DOHH2 (cell line): ENCODE measurements around the gene FBXW2.

Experiments
- H3F3A ChIP-seq: fragments of 200-600 bp; sonication (generic), shearing (Covaris generic); 2 replicates; pipeline ENCODE4 v1.6.0; 2016; ENCODE audit warnings: antibody characterized with exemption, mild to moderate bottlenecking; ENCODE audit not compliant: control insufficient read depth, insufficient read depth
- H3K27ac ChIP-seq: fragments of 200-600 bp; sonication (generic); 2 replicates; pipeline ENCODE4 v1.5.1; 2014; ENCODE audit warnings: low read depth, mild to moderate bottlenecking, low read length, moderate library complexity
- H3K27me3 ChIP-seq: fragments of 200-600 bp; sonication (generic); 2 replicates; pipeline ENCODE4 v1.6.1; 2014; ENCODE audit warnings: mild to moderate bottlenecking, low read length, mixed read lengths; ENCODE audit not compliant: control insufficient read depth
- H3K36me3 ChIP-seq: fragments of 200-600 bp; sonication (generic); 2 replicates; pipeline ENCODE4 v1.6.1; 2014; ENCODE audit warnings: mild to moderate bottlenecking, low read length, moderate library complexity, mixed read lengths; ENCODE audit not compliant: control insufficient read depth
- H3K4me1 ChIP-seq: fragments of 200-600 bp; sonication (generic); 2 replicates; pipeline ENCODE4 v1.6.1; 2014; ENCODE audit warnings: mild to moderate bottlenecking, low read length, mixed read lengths; ENCODE audit not compliant: control insufficient read depth
- H3K4me2 ChIP-seq: fragments of 200-600 bp; sonication (generic); 2 replicates; pipeline ENCODE4 v1.6.0; 2014; ENCODE audit warnings: mild to moderate bottlenecking, low read length, moderate library complexity
- H3K4me3 ChIP-seq: fragments of 200-600 bp; sonication (generic); 2 replicates; pipeline ENCODE4 v1.5.1; 2014; ENCODE audit warnings: mild to moderate bottlenecking, low read length, mixed read lengths
- H3K79me2 ChIP-seq: fragments of 200-600 bp; sonication (generic); 2 replicates; pipeline ENCODE4 v1.6.1; 2014; ENCODE audit warnings: mild to moderate bottlenecking, low read length, mixed read lengths; ENCODE audit not compliant: control insufficient read depth
- H3K9me2 ChIP-seq: fragments of 200-600 bp; sonication (generic); replicated peaks from 2 replicates; pipeline ENCODE4 v1.6.1; 2014; ENCODE audit warnings: mild to moderate bottlenecking, low read length, mixed read lengths; ENCODE audit not compliant: control insufficient read depth
- H3K9me3 ChIP-seq: fragments of 200-600 bp; sonication (generic); 2 replicates; pipeline ENCODE4 v1.6.1; 2014; ENCODE audit warnings: antibody characterized with exemption, low read length, mixed read lengths; ENCODE audit not compliant: control insufficient read depth, insufficient read depth
- H4K20me1 ChIP-seq: fragments of 200-600 bp; sonication (generic); 2 replicates; pipeline ENCODE4 v1.6.0; 2014; ENCODE audit warnings: low read depth, mild to moderate bottlenecking, antibody characterized with exemption, low read length, moderate library complexity; ENCODE audit not compliant: control insufficient read depth, insufficient read depth
- CTCF ChIP-seq: fragments of 200-600 bp; sonication (generic); IDR thresholded peaks from one replicate; pipeline ENCODE4 v1.5.1; 2014; ENCODE audit warnings: antibody characterized with exemption, mild to moderate bottlenecking, low read depth, low read length; ENCODE audit not compliant: poor library complexity, severe bottlenecking
- EZH2phosphoT487 ChIP-seq: fragments of 200-600 bp; sonication (generic); IDR thresholded peaks from 2 replicates; pipeline ENCODE4 v1.6.1; 2017; ENCODE audit warnings: borderline replicate concordance, mild to moderate bottlenecking, antibody characterized with exemption, low read length, moderate library complexity, mixed read lengths

Gene FBXW2

DNA sequence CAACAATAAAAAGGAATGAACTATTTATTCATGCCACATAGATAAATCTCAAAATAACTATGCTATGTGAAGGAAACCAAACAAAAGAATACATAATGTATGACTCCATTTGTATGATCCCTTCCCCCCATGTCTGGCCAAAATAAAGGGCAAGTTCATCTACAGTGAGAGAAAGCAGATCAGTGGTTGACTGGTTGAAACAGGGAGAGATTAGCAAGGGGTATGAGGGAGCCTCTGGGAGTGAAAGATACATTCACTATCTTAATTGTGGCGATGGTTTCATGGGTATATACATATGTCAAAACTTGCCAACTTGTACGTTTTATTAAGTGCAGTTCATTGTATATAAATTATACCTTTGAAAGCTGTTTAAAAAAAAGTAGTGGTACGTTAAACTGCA lies 44.7 kb upstream of the FBXW2 start:
- Histone ChIP-seq H3F3A (no peaks in the 10 kb centered on the region), H3K27me3 (no peaks in the 10 kb centered on the region), H4K20me1 (no peaks in the 10 kb centered on the region), H3K9me3 (no peaks in the 10 kb centered on the region), H3K27ac (no peak overlapping the region), H3K4me1 (peaks cover 14% of the 10 kb centered on the region), H3K4me3 (no peak overlapping the region), H3K9me2 (no peaks in the 10 kb centered on the region), H3K36me3 (peaks cover 40% of the 10 kb centered on the region), H3K79me2 (peaks cover 58% of the 10 kb centered on the region), H3K4me2 (no peak overlapping the region)
- TF ChIP-seq EZH2phosphoT487, result no peak
- TF ChIP-seq CTCF, result no peak

DNA sequence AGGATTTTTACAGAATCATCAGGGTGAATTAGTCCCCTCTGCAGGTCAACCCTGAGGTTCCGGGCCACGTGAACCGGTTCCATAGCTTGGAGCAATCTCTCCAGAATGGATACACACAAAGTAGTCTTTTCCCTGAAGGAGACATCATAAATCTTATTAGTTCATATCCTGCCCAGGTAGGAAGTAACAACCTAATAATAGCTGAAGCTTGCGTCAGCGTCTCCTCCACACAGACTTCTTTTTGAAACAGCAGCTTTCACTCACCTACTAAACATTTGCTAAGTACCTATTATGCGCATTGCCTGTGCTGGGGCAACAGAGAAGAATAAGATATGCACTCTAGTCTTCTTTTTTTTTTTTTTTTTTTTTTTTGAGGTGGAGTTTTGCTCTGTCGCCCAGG lies 40.1 kb upstream of the FBXW2 start:
- no peaks in the 10 kb centered on the region for H4K20me1 ChIP-seq
- peaks cover 24% of the 10 kb centered on the region for H3K79me2 ChIP-seq
- H3K4me1 ChIP-seq, result no peaks in the 10 kb centered on the region
- peaks cover 58% of the 10 kb centered on the region for H3K36me3 ChIP-seq
- H3K4me3 ChIP-seq, result no peak overlapping the region
- no peaks in the 10 kb centered on the region for H3K9me3 ChIP-seq
- no peaks in the 10 kb centered on the region for H3K27me3 ChIP-seq
- H3F3A ChIP-seq, result no peaks in the 10 kb centered on the region
- no peak overlapping the region for H3K4me2 ChIP-seq
- no peaks in the 10 kb centered on the region for H3K9me2 ChIP-seq
- TF ChIP-seq CTCF (no peak), EZH2phosphoT487 (no peak)
- no peak overlapping the region for H3K27ac ChIP-seq

DNA sequence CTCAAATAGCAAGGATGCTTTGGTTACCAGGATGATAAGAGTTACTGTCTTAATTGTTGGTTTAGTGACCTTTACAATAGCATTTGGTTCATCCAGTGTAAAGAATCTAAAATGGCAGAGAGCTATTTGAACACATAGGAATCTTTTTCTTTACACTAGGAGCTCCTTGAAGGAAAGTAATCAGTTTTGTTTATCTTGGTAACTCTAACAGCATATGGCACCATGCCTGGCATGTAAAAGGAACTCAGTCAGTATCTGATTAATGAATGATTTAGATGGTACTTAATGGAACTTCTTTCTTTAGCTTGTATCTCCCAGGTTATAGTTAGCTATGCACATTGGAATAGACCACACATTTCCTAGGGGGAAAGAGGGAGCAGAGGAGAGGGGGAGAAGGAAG lies 39.6 kb upstream of the FBXW2 start:
- no peaks in the 10 kb centered on the region for H3F3A ChIP-seq
- peaks cover 53% of the 10 kb centered on the region for H3K36me3 ChIP-seq
- H3K79me2 ChIP-seq, result peaks cover 19% of the 10 kb centered on the region
- H3K4me1 ChIP-seq, result no peaks in the 10 kb centered on the region
- H3K9me3 ChIP-seq, result no peaks in the 10 kb centered on the region
- no peaks in the 10 kb centered on the region for H4K20me1 ChIP-seq
- TF ChIP-seq EZH2phosphoT487, result no peak
- no peak for TF ChIP-seq CTCF
- H3K27ac ChIP-seq, result no peak overlapping the region
- H3K4me2 ChIP-seq, result no peak overlapping the region
- no peak overlapping the region for H3K4me3 ChIP-seq
- no peaks in the 10 kb centered on the region for H3K9me2 ChIP-seq
- no peaks in the 10 kb centered on the region for H3K27me3 ChIP-seq

GRCh38 chr9:120830865-120831264 lies 37.6 kb upstream of the FBXW2 start:
- Histone ChIP-seq H3K36me3 (peaks cover 64% of the 10 kb centered on the region), H3K27me3 (no peaks in the 10 kb centered on the region), H3K4me1 (no peaks in the 10 kb centered on the region), H3K9me3 (no peaks in the 10 kb centered on the region), H3K4me3 (no peak overlapping the region), H3K79me2 (peaks cover 10% of the 10 kb centered on the region), H3K4me2 (no peak overlapping the region), H4K20me1 (no peaks in the 10 kb centered on the region), H3F3A (no peaks in the 10 kb centered on the region), H3K27ac (no peak overlapping the region), H3K9me2 (no peaks in the 10 kb centered on the region)
- TF ChIP-seq EZH2phosphoT487 (no peak), CTCF (no peak)
